CD1c-positive myeloid dendritic cell (primary cell): ENCODE results near the gene PRF1.
"Not testable (repeated sequence)": the region's sequence is repeated elsewhere in the genome, so short reads cannot be mapped to it uniquely, and the experiment has no call there.

ENCODE experiments used
- DNase-seq: peaks from one replicate; pipeline ENCODE4 v3.0.0-alpha.2; 2016; ENCODE audit errors: extremely low spot score

PRF1 gene

DNA sequence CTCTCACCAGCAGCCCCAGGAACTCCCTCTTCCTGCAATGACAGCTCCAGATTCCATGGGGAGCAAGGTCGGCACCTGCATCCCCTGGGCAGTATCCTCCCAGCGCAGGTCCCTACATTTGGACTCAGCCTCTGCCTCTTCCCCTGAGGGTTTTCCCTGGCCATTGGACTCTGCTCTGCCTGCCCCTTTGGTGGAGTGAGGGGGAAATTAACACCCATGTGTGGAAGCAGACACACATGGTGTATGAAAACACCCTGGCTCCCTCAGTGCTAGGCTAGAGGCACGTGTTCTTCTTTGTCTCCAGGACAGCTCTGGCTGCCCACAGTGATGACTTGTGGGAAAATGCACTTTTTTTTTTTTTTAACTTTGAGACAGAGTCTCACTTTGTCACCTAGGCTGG, 8.4 kb downstream of the PRF1 start:
- no peak for DNase-seq

DNA sequence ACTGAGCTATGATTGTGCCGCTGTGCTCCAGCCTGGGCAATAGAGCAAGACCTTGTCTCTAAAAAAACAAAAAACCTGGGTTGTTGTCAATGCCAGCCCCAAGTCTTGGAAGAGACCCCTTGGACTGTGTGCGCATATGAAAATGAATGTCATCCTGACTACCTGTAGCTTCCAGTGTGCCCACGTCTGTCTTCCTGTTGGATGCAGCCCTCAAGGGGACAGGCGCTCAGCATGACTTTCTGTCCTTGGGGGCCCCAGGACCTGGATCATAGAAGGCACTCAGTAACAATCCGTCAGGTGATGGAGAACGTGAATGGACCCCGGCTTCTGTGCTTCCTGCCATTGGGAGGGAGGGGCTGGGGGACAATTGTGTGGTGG, 9.0 kb downstream of the PRF1 start:
- no peak for DNase-seq

DNA sequence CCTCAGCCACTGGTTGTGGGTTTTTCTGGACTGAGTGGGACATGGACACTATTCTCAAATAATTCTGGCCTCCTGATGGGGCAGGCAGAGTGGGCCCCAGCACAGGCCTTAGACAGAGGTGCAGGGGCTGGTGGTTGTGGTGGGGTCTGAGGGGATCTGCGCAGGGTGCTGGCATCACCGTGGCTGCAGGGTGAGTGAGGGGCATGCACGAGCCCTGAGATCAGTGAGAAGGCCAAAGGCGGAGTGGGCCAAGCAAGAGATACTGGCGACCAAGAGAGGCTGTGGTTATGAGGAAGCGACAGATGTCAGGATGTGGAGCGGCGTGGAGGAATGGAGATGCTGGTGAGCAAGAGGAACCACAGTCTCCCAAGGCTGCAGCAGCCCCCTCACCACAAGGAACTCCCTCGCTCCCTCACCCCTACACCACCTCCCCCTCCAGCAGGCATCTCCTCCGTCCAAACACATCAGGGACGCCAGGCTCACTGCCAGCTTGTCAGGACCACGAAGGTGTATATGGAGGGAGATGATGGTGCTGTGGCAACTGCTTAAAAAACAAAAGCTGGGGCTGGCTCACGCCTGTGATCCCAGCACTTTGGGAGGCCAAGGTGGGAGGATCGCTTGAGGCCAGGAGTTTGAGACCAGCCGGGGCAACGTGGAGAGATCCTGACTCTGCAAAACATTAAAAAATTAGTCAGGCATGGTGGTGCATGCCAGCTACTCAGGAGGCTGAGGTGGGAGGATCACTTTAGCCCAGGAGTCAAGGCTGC, 9.6 kb downstream of the PRF1 start:
- DNase-seq: peak; percentile 25

DNA sequence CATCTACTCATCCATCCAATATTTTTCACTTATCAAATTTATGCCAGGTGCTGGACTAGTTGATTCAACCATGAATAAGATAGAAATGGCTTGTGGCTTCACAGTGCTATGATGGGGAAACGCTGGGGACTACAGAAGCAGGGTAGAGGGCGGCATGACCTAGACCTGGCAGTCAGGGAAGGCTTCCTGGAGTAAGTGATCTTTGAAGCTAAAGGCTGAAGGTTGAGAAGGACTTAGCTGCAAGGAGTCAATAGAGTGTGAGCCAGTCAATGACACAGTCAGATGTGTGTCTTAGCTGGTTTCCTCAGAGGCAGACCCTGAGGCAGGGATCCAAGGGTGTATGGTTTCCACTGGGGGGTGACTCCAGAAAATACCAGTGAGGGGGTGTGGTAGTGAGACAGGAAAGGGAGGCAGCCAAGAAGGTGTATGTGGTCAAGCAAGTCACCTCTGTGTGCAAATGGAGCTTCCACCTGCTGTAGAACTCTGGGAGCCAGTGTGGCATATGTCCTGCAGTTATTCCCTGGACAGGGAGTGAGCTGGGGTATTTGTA, 10.3 kb downstream of the PRF1 start:
- no peak for DNase-seq

DNA sequence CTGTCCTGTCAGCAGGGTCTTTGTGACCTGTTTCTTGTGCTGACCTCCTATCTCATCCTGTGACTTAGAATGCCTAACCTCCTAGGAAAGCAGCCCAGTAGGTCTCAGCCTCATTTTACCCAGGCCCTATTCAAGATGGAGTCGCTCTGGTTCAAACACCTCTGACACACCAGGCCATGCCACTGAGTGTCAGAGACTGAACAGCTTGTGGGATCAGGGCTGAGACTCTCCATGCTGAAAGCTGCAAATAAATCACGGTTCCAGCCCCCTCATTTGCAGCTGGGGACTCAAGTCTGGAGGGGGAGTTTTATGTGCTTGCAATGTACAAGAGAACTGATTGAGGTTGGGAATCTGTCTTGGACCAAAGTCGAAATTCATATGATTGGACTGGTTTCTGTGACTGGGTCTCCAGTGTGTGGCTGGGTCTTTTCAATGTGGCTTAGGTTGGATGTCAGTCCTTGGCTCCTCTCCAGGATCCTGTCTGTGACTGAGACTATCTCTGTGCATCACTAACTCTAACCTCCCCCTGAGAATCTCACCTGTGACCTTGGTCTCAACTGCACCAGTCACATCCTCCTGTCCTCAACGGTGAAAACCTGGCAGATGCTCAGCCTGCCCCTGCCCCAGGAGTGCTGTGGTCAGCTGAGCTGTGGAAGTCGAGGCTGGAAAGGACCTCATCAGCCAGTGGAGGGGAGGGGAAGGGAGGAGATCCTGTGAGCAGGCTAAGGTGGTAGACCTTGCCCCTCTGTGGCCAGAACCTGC, 11.7 kb downstream of the PRF1 start:
- no peak for DNase-seq

DNA sequence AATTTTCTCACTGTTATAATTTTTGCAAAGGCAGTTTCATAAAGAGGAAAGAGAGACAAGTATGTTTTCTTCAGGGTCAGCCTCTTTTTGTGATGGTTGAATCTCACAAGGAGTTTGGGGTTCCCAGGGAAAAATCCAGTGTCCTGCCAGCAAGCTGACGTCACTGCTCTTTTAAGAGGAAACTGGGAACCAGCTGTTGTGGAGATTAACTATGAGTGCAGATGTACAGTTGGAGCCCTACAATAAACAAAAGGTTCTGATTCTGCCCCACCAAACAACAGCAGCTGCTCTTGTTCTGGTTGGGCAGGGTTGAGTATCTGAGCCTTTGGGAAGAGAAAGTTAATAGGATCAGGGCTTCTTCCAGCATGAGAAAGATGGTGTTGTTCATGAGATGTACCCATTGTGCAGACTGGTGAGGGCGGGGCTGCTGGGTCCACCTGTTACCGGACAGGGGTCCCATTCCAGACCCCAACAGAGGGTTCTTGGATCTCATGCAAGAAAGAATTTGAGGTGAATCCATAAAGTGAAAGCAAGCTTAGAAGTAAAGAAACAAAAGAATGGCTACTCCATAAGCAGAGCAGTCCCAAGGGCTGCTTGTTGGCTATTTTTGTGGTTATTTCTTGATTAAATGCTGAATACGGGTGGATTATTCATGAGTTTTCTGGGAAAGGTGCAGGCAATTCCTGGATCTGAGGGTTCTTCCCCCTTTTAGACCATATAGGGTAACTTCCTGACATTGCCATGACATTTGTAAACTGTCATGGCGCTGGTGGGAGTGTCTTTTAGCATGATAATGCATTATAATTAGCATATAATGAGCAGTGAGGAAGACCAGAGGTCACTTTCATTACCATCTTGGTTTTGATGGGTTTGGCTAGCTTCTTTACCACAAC, 12.5 kb downstream of the PRF1 start:
- no peak for DNase-seq

DNA sequence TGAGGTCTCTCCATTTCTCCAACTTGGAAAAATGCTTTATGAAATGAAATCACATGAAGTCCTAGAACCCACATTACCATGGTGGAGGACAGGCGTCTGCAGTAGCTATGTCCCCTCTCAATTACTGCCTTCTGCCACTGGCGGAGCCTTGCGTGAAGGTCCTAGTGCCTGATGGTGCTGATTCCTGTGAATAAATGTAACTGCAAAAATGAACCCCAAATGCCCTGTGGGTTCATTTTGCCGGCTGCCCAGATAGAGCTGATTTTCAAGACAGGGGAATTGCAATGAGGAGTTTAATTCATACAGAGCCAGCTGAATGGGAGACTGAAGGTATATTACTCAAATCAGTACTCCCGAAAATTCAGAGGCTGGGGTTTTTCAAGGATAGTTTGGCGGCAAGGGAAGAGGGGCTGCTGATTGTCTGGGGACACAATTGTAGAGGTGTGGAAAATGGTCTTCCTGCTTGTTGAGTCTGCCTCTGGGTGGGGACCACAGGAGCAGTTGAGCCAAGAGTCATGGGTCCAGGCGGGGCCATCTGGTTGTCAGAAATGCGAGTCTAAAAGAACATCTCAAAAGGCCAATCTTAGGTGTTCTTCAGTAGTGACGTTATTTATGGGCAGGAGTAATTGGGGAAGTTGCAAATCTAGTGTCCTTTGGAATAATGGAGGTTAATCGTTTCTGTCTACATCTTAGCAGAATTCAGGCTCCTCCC, 13.5 kb downstream of the PRF1 start:
- no peak for DNase-seq

DNA sequence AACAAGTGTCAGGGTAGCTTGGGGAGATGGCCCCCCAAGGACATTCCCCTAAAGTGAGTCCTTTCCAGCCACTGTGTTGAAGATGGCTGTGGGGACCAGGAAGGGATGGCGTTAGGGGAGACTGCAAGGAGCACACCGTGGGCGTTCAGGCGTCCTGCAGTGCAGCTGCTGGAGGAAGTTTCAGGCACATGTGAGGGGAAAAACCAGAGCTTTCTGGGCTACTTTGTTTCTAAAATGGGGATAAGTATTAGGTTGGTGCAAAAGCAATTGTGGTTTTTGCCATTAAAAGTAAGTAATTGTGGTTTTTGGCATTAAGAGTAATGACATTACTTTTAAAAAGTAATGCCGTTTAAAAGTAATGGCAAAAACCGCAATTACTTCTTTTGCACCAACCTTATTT, 14.3 kb downstream of the PRF1 start:
- peak; percentile 53 for DNase-seq

DNA sequence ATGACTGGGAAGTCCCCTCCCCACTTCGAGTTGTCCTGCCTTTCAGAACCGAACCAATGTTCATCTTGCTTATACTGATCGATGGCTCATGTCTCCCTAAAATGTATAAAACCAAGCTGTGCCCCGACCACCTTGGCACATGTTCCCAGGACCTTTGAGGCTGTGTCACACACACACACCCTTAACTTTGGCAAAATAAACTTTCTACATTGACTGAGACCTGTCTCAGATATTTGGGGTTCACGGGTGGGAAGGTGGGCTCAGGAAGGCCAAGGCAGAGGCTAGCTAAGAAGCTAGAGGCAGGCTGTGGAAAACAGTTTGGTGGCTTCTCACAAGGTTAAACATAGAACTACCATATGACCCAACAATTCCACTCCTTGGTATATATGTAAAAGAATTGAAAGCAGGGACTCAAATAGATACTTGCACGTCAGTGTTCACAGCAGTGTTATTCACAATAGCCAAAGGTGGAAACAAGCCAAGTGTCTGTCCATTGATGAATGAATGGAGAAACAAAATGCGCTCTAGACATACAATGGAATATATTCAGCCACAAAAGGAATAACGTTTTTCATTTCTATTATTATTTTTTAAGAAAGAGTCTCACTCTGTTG, 15.4 kb downstream of the PRF1 start:
- DNase-seq: no peak

DNA sequence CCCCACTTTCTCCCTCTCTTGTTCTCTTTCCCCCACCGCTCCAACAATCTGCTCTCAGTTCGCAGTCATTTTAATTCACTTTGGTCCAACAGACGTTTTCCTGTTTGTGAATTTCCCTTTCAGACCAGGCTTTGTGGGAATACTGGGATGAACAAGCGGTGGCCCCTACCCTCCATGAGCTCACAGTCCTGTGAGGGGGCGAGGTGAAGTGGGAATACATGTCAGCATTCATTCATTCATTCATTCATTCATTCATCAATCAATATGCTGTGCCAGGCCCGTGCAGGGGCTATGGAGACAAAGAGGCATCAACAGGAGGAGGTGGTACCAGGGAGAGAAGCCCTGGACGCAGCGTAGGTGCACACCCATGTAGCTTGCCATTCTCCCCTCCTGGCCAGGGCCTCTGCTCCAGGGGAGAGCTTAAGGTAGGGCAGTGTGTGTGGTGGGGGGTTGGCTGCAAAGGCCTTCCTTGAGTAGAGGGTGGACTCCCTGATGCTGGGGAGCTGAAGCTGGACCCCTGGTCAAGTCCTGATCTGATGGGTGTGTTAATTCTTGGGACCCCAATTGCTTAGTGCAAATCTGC, 16.1 kb downstream of the PRF1 start:
- DNase-seq: no peak

DNA sequence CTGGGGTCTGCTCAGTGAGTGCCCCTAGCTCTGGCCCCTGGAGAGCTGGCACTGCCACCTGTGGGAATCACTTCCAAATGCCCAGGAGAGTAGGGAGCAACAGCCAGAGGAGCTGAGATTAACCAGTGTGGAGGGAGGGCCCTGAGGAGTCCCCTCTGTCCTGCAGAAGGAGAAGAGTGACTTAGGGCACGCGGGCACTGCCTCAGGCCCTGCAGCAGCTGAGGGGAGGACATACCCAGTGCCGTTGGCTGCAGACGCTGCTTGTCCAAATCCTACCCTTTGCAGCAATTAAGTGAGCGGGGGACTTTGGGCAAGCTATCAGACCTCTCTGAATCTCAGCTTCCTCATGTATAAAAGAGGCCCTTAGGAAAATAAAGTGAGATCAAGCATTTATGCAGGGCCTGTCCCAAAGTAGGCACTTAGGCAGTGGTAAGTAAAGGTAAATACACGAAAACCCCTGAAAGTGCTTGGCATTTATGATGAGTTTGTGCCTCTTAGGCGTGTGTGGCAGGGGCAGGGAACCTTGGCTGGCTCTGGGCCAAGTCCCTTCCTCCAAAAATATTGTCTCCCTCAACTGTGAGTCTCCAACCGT, 16.9 kb downstream of the PRF1 start:
- no peak for DNase-seq

DNA sequence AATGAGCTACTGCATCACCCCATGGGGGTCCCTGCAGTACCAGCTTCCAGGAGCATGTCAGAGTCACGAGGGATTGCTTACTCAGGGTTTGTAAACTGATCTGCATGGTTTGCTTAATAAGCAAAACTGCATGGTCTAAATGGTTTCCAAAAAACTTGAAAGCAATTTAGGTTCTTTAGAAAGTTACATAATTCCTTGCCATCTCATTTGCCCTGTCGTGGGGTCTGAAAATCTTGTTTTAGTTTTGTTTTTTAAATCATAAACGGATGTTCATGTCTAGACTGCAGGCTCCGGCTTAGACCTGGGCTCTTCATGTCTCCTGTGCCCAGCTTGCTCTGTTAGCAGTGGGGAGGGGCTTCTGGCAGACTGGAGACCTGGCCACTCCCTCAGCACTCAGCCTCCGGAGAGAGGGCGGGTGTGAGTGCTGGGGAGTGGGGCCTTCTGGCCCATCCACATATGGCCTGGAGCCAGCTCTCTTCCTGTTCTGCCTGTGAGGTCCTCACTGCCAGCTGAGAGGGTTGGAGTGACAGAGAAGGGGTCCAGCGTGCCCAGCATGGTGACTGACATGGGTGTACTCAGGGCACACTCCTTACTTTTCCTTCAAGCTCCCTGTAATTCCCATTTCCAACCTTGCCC, 17.5 kb downstream of the PRF1 start:
- DNase-seq: no peak

DNA sequence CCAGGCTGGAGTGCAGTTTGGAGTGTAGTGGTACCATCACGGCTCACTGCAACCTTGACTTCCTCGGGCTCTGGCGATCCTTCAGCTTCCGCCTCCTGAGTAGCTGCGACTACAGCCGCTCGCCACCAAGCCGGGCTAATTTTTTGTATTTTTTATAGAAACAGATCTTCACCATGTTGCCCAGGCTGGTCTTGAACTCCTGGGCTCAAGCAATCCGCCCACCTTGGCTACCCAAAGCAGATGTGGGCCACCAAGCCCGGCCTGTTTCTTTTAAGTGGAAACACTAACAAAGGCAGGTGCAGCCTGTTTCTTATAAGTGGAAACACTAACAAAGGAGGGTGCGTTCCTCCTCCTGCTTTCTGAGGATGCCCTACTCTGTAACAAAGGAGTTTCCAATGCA, 18.2 kb downstream of the PRF1 start:
- DNase-seq: no peak

DNA sequence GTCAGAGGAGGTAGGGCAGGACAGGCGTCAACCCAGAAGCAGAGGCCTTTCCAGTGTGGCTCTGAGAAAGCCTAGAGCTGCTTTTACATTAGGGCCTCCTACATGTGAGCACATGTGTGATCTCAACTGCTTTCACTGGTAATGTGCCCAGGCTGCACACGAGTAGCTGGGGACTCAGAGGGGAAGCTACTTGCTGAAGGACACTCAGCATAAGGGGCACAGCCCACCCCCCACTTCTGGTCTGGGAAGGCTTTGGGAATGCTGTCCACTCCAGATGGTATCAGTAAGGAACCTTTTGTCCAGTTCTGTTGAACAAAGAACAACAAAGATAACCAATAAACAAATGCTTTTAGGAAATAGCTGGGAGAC, 18.9 kb downstream of the PRF1 start:
- DNase-seq: no peak

DNA sequence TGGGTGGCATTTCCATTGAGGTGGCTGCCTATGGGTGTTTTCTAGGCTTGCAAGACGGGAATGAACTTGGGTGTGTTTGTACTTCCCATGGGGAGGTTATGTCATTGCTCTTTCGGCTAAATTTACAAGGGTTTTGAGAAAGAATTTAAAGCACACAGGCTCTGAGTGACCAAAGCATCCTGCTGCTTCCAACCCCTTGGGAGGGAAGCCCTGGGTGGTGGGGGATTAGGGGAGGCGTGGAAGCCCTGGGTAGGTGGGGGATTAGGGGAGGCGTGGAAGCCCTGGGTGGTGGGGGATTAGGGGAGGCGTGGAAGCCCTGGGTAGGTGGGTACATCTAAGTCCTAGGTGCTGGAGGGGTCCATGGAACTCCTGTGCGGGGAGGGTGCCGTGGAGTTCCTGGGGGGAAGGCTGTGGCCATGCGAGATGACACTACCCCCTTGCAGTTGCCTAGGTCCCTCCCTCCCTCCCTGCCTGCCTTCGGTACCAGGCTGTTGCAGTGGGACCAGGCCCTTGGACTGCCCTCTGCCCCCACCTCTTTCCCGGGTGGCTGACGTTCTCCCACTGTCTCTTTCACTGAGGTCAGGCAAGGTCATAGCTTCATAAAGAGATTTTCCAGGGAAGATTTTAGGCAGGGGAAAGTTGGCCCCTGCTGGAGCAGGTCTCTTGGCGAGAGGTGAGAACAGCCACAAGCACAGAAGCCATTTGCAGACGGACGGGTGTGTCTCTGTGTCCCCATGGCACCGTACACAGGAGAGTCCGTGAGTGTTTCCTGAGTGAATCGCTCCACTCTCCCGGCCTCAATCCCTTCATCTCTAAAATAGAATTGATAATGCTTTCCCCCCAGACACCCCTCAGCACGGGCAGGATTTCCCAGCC, 19.5 kb downstream of the PRF1 start:
- no peak for DNase-seq

DNA sequence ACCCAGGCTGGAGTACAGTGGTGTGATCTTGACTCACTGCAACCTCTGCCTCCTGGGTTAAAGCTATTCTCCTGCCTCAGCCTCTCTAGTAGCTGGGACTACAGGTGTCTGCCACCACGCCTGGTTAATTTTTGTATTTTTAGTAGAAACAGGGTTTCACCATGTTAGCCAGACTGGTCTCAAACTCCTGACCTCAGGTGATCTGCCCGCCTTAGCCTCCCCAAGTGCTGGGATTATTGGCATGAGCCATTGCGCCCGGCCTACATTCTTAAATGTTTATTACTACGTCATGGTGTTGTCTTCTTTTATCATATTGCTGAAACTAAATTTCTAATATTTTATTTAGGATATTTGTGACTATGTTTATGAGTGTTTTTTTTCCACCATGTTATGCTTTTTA, 21.4 kb downstream of the PRF1 start:
- not testable (repeated sequence) for DNase-seq

DNA sequence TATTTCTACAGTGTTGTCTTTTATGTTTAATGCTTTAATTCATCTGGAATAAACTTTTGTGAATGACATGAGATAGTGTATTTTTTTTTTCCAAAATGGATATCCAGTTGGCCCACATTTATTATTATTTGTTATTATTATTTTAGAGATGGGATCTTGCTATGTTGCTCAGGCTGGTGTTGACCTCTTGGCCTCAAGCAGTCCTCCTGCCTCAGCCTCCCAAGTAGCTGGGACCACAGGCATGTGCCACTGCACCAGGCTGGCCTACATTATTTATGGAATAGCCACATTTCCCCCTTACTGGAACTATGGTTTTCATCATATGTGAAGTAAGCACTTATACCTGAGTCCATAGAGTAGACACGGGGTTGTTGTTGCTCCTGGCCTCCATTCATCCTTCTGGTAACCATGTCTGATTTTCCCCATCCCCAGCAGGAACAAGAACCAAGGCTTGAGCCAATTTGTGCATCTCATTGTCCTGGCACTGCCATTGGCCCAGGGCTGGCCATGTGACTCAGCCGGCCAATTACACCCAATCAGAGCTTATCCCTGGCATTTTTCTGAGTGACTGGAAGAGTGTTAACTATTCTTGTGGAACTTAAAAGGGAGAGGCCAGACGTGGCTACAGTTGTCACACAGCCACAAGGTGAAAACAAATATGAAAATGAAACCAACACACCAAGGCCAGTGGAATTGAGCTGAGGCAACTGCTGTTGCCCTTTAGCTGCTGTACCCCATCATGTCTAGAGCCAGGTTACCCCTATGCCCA, 23.1 kb downstream of the PRF1 start:
- DNase-seq: no peak

DNA sequence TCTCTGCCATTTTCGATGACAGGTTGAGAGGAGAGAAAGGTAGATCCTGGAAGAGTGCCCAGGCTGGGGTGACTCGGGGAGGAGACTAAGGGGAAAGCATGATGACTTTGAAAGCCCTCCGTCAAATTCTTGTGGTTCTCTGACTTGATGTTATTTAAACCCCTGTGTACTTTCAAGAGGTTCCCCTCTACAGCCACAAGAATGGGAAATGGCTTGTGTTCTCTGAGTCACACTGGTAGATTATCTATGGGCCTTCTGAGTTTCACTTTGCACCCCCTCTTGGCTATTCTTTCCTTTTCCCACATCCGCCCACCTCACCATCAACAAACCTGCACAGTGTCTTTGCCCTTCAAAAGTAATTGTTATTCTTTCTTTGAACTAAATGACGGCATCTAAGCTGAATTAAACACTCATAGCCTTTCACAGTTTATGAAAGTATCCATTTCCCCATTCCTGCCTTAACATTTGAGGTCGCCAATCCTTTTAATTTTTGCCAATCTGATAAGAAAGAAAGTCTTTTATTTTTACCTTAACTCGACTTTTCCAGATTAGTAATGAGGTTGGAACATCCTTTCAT, 24.1 kb downstream of the PRF1 start:
- DNase-seq: peak; percentile 61
